SK-N-SH treated with all-trans-retinoic acid at 6 μM for 48 hours (cell line): ENCODE results near the gene ACSM3.

Experiments used
- ATAC-seq: fragments of 200-7000 bp; cut with Tn5 transposase; 3 replicates; pipeline ENCODE4 v1.9.1; 2020; ENCODE audit warnings: mild to moderate bottlenecking, moderate library complexity
- ARNTL ChIP-seq: fragments of 450-650 bp; formaldehyde crosslinking; IDR thresholded peaks from 2 replicates; pipeline ENCODE4 v1.5.0; 2020; ENCODE audit warnings: low read depth, mild to moderate bottlenecking, moderate library complexity, borderline replicate concordance
- ESRRG ChIP-seq: fragments of 250-450 bp; sonication (Bioruptor Pico); IDR thresholded peaks from 2 replicates; pipeline ENCODE4 v1.6.1; 2021; ENCODE audit warnings: mild to moderate bottlenecking
- GLIS3 ChIP-seq: fragments of 250-450 bp; sonication (Bioruptor Pico); IDR thresholded peaks from 2 replicates; pipeline ENCODE4 v1.5.0; 2020; ENCODE audit warnings: mild to moderate bottlenecking, moderate library complexity
- ISL1 ChIP-seq: fragments of 250-450 bp; sonication (Bioruptor Pico); IDR thresholded peaks from 2 replicates; pipeline ENCODE4 v2.1.2; 2022; ENCODE audit warnings: mild to moderate bottlenecking, moderate library complexity
- OSR1 ChIP-seq: fragments of 250-450 bp; sonication (Bioruptor Pico); IDR thresholded peaks from 2 replicates; pipeline ENCODE4 v1.8.0; 2022; ENCODE audit warnings: moderate library complexity, mild to moderate bottlenecking, inconsistent platforms
- RARB ChIP-seq: fragments of 250-450 bp; sonication (Bioruptor Pico); IDR thresholded peaks from 2 replicates; pipeline ENCODE4 v1.8.0; 2021; ENCODE audit warnings: mild to moderate bottlenecking, moderate library complexity
- SNAI2 ChIP-seq: fragments of 250-450 bp; sonication (Bioruptor Pico); IDR thresholded peaks from 2 replicates; pipeline ENCODE4 v1.5.0; 2020; ENCODE audit warnings: mild to moderate bottlenecking, moderate library complexity
- TOX ChIP-seq: fragments of 250-450 bp; sonication (Bioruptor Pico); IDR thresholded peaks from 2 replicates; pipeline ENCODE4 v1.8.0; 2021; ENCODE audit warnings: mild to moderate bottlenecking, moderate library complexity, borderline replicate concordance
- ZC3H10 ChIP-seq: fragments of 250-450 bp; sonication (Bioruptor Pico); IDR thresholded peaks from 2 replicates; pipeline ENCODE4 v1.5.1; 2021; ENCODE audit warnings: mild to moderate bottlenecking, moderate library complexity
- ZNF565 ChIP-seq: fragments of 450-650 bp; formaldehyde crosslinking; conservative IDR thresholded peaks from 2 replicates; pipeline ENCODE4 v1.5.0; 2020; ENCODE audit warnings: low read depth, mild to moderate bottlenecking, moderate library complexity
- ZNF70 ChIP-seq: fragments of 450-650 bp; formaldehyde crosslinking; IDR thresholded peaks from 2 replicates; pipeline ENCODE4 v1.5.0; 2020; ENCODE audit warnings: mild to moderate bottlenecking, moderate library complexity
- ZNF8 ChIP-seq: fragments of 450-650 bp; formaldehyde crosslinking; IDR thresholded peaks from 2 replicates; pipeline ENCODE4 v1.5.0; 2020; ENCODE audit warnings: mild to moderate bottlenecking, moderate library complexity
- TF ChIP-seq, protein P1 (sequence below): fragments of 250-450 bp; sonication (Bioruptor Pico); IDR thresholded peaks from 2 replicates; pipeline ENCODE4 v1.5.1; 2020; ENCODE audit warnings: low read depth, mild to moderate bottlenecking, moderate library complexity
- TF ChIP-seq, protein P2 (sequence below): fragments of 250-450 bp; sonication (Bioruptor Pico); IDR thresholded peaks from 2 replicates; pipeline ENCODE4 v1.8.0; 2021; ENCODE audit warnings: low read depth, mild to moderate bottlenecking, moderate library complexity, borderline replicate concordance
- TF ChIP-seq, protein P3 (sequence below): fragments of 250-450 bp; sonication (Bioruptor Pico); IDR thresholded peaks from 2 replicates; pipeline ENCODE4 v1.5.1; 2021; ENCODE audit warnings: mild to moderate bottlenecking, moderate library complexity
- TF ChIP-seq, protein P4 (sequence below): fragments of 250-450 bp; sonication (Bioruptor Pico); IDR thresholded peaks from 2 replicates; pipeline ENCODE4 v1.8.0; 2020; ENCODE audit warnings: mild to moderate bottlenecking, moderate library complexity, borderline replicate concordance
- TF ChIP-seq, protein P5 (sequence below): fragments of 250-450 bp; sonication (Bioruptor Pico); IDR thresholded peaks from 2 replicates; pipeline ENCODE4 v1.5.0; 2020; ENCODE audit warnings: mild to moderate bottlenecking, moderate library complexity

The ACSM3 gene

DNA sequence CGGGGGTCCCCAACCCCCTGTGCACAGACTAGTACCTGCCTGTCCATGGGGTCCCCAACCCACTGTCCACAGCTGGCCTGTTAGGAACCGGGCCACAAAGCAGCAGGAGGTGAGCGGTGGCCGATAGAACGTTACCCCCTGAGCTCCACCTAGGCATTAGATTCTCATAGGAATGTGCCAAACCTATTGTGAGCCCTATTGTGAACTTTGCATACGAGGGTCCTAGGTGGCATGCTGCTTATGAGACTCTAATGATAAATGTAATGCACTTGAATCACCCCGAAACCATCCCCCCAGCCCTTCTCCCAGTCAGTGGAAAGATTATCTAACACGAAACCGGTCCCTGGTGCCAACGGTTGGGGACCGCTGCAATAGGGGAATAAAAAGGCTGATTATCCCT is 44.0 kb downstream of the ACSM3 start:
- no peak for ATAC-seq
- TF ChIP-seq RARB: no peak
- TF ChIP-seq, protein P1, sequence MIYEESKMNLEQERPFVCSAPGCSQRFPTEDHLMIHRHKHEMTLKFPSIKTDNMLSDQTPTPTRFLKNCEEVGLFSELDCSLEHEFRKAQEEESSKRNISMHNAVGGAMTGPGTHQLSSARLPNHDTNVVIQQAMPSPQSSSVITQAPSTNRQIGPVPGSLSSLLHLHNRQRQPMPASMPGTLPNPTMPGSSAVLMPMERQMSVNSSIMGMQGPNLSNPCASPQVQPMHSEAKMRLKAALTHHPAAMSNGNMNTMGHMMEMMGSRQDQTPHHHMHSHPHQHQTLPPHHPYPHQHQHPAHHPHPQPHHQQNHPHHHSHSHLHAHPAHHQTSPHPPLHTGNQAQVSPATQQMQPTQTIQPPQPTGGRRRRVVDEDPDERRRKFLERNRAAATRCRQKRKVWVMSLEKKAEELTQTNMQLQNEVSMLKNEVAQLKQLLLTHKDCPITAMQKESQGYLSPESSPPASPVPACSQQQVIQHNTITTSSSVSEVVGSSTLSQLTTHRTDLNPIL (CRISPR knock-in tag): no peak

DNA sequence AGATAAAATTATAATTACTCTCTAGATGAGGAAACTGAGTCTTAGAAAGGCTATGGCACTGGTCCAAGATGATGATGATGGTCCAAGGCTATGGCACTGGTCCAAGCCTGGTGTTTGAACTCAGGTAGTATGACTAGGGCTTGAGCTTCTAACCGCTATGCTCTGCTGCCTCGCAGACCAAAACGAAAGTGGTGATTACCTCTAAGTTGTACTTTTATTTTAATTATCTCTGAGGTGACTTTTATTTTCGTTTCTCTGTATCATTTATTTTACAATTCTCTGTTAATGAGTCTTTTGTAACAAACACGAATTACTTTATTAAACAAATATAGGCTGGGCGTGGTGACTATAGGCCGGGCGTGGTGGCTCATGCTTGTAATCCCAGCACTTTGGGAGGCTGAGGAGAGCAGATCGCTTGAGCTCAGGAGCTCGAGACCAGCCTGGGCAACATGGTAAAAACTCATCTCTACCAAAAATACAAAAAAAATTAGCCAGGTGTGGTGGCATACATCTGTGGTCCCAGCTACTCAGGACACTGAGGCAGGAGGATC is 48.1 kb downstream of the ACSM3 start:
- no peak for ATAC-seq
- no peak for TF ChIP-seq TOX (CRISPR knock-in tag)
- no peak for TF ChIP-seq SNAI2 (CRISPR knock-in tag)

DNA sequence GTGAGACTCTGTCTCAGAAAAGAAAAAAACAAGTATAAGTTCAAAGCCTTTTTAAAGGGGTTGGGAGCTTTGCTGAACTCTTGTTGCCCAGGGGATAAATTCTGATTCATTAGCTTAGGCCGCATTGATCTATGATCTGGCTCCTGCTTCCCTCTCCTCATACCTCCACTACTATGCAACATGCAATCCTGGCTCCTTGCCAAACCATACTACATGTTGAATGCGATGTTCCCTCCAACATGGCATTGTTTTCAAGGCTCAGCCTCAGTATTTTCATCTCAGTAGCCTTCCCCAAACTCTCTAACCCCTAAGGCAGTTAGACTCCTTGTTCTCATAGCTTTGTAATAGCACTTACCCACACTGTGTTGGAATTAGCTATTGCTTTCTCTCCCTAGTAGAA is 48.7 kb downstream of the ACSM3 start:
- ATAC-seq: no peak
- TF ChIP-seq ZNF70 (CRISPR knock-in tag) (no peak), ESRRG (no peak), ZNF565 (CRISPR knock-in tag) (no peak), GLIS3 (CRISPR knock-in tag) (no peak), ARNTL (no peak), ZNF8 (CRISPR knock-in tag) (no peak), RARB (no peak), SNAI2 (CRISPR knock-in tag) (no peak), OSR1 (CRISPR knock-in tag) (no peak), ISL1 (no peak)
- TF ChIP-seq, protein P2, sequence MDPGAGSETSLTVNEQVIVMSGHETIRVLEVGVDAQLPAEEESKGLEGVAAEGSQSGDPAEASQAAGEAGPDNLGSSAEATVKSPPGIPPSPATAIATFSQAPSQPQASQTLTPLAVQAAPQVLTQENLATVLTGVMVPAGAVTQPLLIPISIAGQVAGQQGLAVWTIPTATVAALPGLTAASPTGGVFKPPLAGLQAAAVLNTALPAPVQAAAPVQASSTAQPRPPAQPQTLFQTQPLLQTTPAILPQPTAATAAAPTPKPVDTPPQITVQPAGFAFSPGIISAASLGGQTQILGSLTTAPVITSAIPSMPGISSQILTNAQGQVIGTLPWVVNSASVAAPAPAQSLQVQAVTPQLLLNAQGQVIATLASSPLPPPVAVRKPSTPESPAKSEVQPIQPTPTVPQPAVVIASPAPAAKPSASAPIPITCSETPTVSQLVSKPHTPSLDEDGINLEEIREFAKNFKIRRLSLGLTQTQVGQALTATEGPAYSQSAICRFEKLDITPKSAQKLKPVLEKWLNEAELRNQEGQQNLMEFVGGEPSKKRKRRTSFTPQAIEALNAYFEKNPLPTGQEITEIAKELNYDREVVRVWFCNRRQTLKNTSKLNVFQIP: no peak
- TF ChIP-seq, protein P3, sequence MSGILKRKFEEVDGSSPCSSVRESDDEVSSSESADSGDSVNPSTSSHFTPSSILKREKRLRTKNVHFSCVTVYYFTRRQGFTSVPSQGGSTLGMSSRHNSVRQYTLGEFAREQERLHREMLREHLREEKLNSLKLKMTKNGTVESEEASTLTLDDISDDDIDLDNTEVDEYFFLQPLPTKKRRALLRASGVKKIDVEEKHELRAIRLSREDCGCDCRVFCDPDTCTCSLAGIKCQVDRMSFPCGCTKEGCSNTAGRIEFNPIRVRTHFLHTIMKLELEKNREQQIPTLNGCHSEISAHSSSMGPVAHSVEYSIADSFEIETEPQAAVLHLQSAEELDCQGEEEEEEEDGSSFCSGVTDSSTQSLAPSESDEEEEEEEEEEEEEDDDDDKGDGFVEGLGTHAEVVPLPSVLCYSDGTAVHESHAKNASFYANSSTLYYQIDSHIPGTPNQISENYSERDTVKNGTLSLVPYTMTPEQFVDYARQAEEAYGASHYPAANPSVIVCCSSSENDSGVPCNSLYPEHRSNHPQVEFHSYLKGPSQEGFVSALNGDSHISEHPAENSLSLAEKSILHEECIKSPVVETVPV (CRISPR knock-in tag): no peak
- TF ChIP-seq, protein P4, sequence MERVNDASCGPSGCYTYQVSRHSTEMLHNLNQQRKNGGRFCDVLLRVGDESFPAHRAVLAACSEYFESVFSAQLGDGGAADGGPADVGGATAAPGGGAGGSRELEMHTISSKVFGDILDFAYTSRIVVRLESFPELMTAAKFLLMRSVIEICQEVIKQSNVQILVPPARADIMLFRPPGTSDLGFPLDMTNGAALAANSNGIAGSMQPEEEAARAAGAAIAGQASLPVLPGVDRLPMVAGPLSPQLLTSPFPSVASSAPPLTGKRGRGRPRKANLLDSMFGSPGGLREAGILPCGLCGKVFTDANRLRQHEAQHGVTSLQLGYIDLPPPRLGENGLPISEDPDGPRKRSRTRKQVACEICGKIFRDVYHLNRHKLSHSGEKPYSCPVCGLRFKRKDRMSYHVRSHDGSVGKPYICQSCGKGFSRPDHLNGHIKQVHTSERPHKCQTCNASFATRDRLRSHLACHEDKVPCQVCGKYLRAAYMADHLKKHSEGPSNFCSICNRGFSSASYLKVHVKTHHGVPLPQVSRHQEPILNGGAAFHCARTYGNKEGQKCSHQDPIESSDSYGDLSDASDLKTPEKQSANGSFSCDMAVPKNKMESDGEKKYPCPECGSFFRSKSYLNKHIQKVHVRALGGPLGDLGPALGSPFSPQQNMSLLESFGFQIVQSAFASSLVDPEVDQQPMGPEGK (CRISPR knock-in tag): no peak

DNA sequence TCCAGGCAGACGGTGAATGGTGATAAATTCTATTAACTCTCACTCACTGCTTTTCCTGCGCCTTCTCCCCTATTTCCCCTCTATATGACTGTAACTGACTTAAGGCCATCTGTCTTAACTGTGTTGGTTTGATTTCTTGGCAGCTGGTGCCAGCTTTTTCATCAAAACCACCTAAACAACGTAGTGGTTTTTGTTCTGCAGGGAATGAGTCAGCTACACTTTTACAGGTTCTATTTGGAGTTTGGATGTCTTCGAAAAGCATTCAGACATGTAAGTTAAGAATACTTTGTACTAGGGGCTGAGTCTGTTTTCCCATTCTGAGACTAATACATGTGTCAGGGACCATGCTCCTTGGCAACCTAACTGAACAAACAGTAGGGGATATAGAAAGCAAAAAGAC is 51.0 kb downstream of the ACSM3 start:
- TF ChIP-seq, protein P5, sequence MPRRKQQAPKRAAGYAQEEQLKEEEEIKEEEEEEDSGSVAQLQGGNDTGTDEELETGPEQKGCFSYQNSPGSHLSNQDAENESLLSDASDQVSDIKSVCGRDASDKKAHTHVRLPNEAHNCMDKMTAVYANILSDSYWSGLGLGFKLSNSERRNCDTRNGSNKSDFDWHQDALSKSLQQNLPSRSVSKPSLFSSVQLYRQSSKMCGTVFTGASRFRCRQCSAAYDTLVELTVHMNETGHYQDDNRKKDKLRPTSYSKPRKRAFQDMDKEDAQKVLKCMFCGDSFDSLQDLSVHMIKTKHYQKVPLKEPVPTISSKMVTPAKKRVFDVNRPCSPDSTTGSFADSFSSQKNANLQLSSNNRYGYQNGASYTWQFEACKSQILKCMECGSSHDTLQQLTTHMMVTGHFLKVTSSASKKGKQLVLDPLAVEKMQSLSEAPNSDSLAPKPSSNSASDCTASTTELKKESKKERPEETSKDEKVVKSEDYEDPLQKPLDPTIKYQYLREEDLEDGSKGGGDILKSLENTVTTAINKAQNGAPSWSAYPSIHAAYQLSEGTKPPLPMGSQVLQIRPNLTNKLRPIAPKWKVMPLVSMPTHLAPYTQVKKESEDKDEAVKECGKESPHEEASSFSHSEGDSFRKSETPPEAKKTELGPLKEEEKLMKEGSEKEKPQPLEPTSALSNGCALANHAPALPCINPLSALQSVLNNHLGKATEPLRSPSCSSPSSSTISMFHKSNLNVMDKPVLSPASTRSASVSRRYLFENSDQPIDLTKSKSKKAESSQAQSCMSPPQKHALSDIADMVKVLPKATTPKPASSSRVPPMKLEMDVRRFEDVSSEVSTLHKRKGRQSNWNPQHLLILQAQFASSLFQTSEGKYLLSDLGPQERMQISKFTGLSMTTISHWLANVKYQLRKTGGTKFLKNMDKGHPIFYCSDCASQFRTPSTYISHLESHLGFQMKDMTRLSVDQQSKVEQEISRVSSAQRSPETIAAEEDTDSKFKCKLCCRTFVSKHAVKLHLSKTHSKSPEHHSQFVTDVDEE (CRISPR knock-in tag): no peak
- ATAC-seq: no peak; the same call in 2 of the 3 replicates

DNA sequence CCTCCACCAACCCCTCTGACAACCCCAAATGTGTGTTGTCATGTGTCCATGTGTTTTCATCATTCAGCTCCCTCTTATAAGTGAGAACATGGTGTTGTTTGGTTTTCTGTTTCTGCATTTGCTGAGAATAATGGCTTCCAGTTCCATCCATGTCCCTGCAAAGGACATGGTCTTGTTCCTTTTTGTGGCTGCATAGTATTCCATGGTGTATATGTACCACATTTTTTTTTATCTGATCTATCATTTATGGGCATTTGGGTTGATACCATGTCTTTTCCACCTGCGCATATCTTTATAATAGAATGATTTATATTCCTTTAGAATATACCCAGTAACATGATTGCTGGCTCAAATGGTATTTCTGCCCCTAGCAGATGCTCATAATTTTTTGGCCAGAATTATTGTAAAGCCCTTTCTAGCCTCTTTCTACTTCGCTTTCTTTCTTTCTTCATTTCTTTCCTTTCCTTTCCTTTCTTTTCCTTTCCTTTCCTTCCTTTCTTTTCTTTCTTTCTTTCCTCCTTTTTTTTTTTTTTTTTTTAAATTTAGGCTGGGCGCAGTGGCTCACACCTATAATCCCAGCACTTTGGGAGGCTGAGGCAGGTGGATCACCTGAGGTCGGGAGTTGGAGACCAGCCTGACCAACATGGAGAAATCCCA is 55.2 kb downstream of the ACSM3 start:
- no peak for ATAC-seq
- TF ChIP-seq ZC3H10 (CRISPR knock-in tag): no peak
- TF ChIP-seq ZNF8 (CRISPR knock-in tag): peak; percentile 80
